Prostate gland (tissue), 2 donors: ENCODE measurements around the gene NKX2-1. TPM values are rescaled to one million over a fixed set of nuclear protein-coding genes. Genes with fewer than 3 reads are reported as not detected.

Source experiments
- DNase-seq: peaks from one replicate; pipeline ENCODE4 v3.0.0-alpha.2; 2019; ENCODE audit warnings: low spot score
- H3K27ac ChIP-seq, 2 donors: fragments of 200-600 bp; sonication (generic); 2 replicates each; pipeline ENCODE4 v1.5.1; 2017 to 2019
- H3K27me3 ChIP-seq: fragments of 200-600 bp; sonication (generic); replicated peaks from 2 replicates; pipeline ENCODE4 v1.5.1; 2019; ENCODE audit not compliant: insufficient read depth
- H3K36me3 ChIP-seq, 2 donors: fragments of 200-600 bp; sonication (generic); 1 replicate in 1 of 2; 2 replicates in 1 of 2; pipeline versions ENCODE4 v1.5.1 to v1.8.1; 2017 to 2019
- H3K4me1 ChIP-seq: fragments of 200-600 bp; sonication (generic); replicated peaks from 2 replicates; pipeline ENCODE4 v1.5.1; 2019
- H3K4me3 ChIP-seq, 2 donors: fragments of 200-600 bp; sonication (generic); 2 replicates each; pipeline ENCODE4 v1.5.1; 2017 to 2019
- H3K9me3 ChIP-seq: fragments of 200-600 bp; sonication (generic); 2 replicates; pipeline ENCODE4 v1.5.1; 2017
- POLR2A ChIP-seq: fragments of 450-650 bp; IDR thresholded peaks from one replicate; pipeline ENCODE4 v1.6.1; 2016; ENCODE audit warnings: antibody characterized with exemption, mild to moderate bottlenecking
- POLR2AphosphoS5 ChIP-seq: sonication (generic); formaldehyde crosslinking; IDR thresholded peaks from one replicate; pipeline ENCODE4 v1.6.1; 2017; ENCODE audit warnings: antibody characterized with exemption
- WGBS: methylation state at CpG from one replicate; pipeline ENCODE4 v1.1.5; 2018; 5-methylcytosine and 5-hydroxymethylcytosine counted together
- intact Hi-C: fragments of 100-400 bp; cut with DNase I; formaldehyde crosslinking; loops from one replicate; pipeline ENCODE4 v1.14.2; 2022
- total RNA-seq, 2 donors: library from RNA; depleted of rRNA; stranded (reverse); fragments of >200 nt; gene quantifications; one replicate each; pipeline ENCODE4 v1.1.0, GENCODE V29; 2016
- TF ChIP-seq, protein P1 (sequence below), 4 experiments: fragments of 200-600 bp in 2 of 4; fragments of 450-650 bp in 2 of 4; sonication (generic) in 2 of 4; IDR thresholded peaks; 1 replicate in 3 of 4; 2 replicates in 1 of 4; pipeline ENCODE4 v1.5.1; 2016 to 2019; ENCODE audit warnings: antibody characterized with exemption in 4 of 4, mild to moderate bottlenecking in 2 of 4, moderate library complexity in 2 of 4

Gene NKX2-1
- total RNA-seq, 2 donors from 2014 or later, result not detected

DNA sequence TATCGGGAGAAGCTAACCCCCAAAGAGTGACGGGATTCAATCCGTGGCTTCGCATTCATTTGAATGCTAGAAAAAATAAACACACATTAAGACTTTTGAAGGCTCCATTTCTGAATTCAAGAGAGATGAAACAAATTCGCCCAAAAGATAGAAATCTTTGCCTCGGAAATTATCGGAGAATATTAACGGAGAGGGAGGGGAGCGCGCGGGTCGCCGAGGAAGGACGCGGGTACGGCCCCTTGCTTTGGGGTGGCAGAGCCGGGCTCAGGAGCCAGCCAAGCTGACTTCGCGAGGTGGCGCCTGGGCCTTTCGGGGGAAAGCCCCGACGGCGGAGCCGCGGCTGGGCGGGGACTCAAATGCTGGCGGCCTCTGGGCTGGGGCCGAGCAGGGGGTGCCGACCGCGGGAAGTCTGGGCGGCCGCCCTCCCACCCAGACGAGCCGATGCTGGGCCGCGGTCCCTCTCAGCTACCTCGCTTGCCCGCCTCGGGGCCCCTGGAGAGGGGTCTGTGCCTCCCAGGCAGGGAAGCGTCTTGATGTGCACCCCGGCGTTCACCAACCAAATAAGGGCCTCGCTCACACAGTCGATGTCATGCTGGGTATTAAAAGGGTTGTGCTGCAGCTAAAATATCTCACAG is 14.7 kb downstream of the NKX2-1 start:
- H3K36me3 ChIP-seq, result no peaks in the 10 kb centered on the region
- WGBS, result 4% methylated on average over 44 of the region's 46 CpGs
- H3K9me3 ChIP-seq, result no peaks in the 10 kb centered on the region
- H3K4me1 ChIP-seq, result no peaks in the 10 kb centered on the region
- peaks cover 63% of the 10 kb centered on the region for H3K27me3 ChIP-seq
- no peak overlapping the region for H3K27ac ChIP-seq
- intact Hi-C loops, result no loop called here
- DNase-seq, result no peak
- TF ChIP-seq POLR2AphosphoS5 (no peak), POLR2A (no peak)
- TF ChIP-seq, protein P1, sequence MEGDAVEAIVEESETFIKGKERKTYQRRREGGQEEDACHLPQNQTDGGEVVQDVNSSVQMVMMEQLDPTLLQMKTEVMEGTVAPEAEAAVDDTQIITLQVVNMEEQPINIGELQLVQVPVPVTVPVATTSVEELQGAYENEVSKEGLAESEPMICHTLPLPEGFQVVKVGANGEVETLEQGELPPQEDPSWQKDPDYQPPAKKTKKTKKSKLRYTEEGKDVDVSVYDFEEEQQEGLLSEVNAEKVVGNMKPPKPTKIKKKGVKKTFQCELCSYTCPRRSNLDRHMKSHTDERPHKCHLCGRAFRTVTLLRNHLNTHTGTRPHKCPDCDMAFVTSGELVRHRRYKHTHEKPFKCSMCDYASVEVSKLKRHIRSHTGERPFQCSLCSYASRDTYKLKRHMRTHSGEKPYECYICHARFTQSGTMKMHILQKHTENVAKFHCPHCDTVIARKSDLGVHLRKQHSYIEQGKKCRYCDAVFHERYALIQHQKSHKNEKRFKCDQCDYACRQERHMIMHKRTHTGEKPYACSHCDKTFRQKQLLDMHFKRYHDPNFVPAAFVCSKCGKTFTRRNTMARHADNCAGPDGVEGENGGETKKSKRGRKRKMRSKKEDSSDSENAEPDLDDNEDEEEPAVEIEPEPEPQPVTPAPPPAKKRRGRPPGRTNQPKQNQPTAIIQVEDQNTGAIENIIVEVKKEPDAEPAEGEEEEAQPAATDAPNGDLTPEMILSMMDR (IDR thresholded peaks at IDR 0.05), result no peak
- H3K4me3 ChIP-seq, result no peak overlapping the region

DNA sequence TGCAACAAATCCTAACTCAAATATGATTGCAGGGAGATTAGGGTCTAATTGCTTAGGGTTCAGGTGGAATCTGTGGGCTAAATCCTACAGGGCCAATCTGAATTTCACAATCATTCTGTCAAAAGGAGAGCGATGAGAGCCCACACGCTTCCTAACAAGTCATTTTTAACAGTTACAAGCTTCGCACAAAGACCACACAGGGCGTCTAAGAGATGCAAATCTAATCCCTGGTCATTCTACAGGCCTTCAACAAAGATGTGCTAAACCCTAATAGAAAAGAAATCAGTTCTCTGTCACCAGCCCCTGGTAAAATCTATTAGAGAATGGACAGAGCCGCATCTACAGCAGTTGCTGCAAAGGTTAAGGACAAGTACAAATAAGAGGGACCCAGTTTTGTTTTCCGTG is 15.3 kb downstream of the NKX2-1 start:
- intact Hi-C loops, result no loop called here
- H3K9me3 ChIP-seq, result no peaks in the 10 kb centered on the region
- no peaks in the 10 kb centered on the region for H3K36me3 ChIP-seq
- H3K4me1 ChIP-seq, result no peaks in the 10 kb centered on the region
- TF ChIP-seq POLR2AphosphoS5 (no peak), POLR2A (no peak)
- TF ChIP-seq, protein P1 (IDR thresholded peaks at IDR 0.05), result no peak
- H3K27ac ChIP-seq, result no peak overlapping the region
- H3K4me3 ChIP-seq, result no peak overlapping the region
- peaks cover 60% of the 10 kb centered on the region for H3K27me3 ChIP-seq
- 21% methylated on average over 6 of the region's 6 CpGs for WGBS
- DNase-seq, result no peak

DNA sequence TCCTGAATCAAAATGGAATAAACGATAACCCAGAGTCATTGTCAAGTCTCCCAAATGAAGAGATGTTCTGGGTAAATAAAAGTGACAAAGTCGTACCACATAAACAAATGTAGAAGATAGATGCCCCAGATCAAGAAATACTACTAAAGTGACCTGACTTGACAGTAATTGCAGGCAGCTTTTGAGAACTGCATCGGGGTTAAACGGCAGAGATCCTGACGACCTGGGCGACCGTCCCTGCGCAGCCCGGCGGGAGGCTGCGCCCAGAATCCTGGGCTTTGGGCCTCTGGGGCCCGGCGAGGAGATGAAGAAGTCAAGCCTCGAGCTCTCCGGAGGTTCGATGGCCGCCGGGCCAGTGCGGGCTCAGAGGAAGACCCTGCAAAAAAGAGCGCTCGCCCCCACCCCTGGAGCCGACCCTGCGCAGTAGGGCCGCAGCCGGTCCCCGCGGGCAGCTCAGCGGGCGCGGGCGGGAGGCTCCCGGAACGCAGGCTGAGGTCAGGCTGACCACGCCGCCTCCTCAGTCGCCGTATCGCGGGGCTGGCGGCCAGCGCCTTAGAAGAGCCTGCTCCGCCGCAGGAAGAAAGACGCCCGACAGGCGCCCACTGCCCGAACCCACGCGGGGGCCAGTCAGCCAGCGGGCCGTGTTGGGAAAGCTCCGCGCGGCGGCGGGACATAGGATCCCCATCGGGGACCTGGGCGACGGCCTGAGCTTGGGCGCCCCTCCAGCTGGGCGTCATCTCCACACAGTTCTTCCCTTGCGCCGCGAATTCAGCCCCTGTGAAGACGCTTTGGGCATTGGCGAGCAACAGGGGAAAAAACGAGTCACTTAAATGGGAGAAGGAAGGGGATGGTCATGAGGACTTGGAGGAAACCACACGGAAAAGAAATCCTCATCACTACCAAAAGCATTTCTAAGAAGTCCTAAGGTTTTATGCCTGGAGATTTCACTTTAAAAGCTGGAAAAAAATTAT is 16.0 kb downstream of the NKX2-1 start:
- intact Hi-C loops, result no loop called here
- Histone ChIP-seq H3K27ac (no peak overlapping the region), H3K4me3 (no peak overlapping the region), H3K4me1 (no peaks in the 10 kb centered on the region), H3K36me3 (no peaks in the 10 kb centered on the region), H3K27me3 (peaks cover 56% of the 10 kb centered on the region), H3K9me3 (no peaks in the 10 kb centered on the region)
- WGBS, result 5% methylated on average over 68 of the region's 68 CpGs
- no peak for DNase-seq
- TF ChIP-seq, protein P1 (IDR thresholded peaks at IDR 0.05), result no peak
- no peak for TF ChIP-seq POLR2AphosphoS5
- TF ChIP-seq POLR2A, result no peak

DNA sequence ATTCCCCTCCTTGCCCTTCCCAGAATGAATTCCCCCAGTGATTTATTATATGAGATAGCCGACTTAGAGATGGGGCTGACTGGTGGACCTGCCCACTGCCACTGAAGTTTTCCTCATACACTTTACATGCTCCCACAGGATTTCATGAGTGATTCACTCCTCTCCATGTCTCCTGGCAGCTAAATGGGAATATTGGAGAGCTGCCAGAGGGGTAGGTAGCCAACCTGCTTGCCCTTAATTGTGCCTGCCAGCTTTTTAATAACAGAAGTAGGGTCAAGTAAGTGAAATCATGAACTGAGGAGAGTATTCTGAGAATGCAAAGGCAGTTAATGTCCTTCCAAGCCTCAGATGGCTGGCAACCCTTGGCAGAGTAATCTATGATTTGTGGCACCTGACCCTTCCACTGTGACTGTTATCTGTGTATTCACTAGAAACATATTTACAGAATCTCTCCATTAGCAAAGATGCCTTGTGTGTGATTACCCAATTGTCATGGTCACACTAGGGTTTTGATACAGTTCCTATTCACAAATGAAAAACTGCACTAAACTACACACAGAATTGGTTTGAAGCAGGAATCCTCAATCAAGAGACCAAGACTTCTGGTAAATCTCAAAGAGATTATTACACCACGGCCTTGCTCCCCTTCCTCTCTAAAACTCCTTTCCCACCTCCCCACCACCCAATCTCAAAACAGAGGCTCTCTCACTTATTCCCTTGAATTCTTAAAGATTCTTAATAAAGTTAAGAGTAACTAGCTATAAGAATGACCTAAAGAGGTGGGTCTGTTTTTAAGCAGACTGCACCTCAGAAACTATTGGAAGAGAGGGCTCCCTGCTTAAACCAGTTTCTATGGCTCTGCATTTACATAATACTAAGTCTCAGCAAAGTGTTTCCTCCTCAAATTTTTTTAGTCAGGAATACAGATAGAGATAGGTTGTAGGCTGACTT is 17.2 kb downstream of the NKX2-1 start:
- Histone ChIP-seq H3K4me3 (no peak overlapping the region), H3K27me3 (peaks cover 50% of the 10 kb centered on the region), H3K36me3 (no peaks in the 10 kb centered on the region), H3K27ac (no peak overlapping the region), H3K9me3 (no peaks in the 10 kb centered on the region), H3K4me1 (no peaks in the 10 kb centered on the region)
- no peak for DNase-seq
- WGBS, result 19% methylated on average over 2 of the region's 2 CpGs
- intact Hi-C loops, result no loop called here
- TF ChIP-seq, protein P1 (IDR thresholded peaks at IDR 0.05), result no peak
- TF ChIP-seq POLR2AphosphoS5 (no peak), POLR2A (no peak)
